WTC11 (cell line): ENCODE results near the gene HJV. TPM values are rescaled to one million over a fixed set of nuclear protein-coding genes. Genes with fewer than 3 reads are reported as not detected.

Experiments
- ATAC-seq: fragments of 200-7000 bp; cut with Tn5 transposase; 2 replicates; pipeline ENCODE4 v1.10.0; 2021; ENCODE audit warnings: mild to moderate bottlenecking, moderate library complexity
- CTCF ChIA-PET: fragments of 300-600 bp; sonication (Branson Sonifier 250); formaldehyde crosslinking; loops from one replicate; lab custom pipeline; 2021; ENCODE audit warnings: antibody characterized with exemption; lab: Charles Lee
- POLR2A ChIA-PET: fragments of 350-600 bp; sonication (Branson Sonifier 250); formaldehyde crosslinking; loops from one replicate; lab custom pipeline; 2021; ENCODE audit warnings: antibody characterized with exemption; lab: Charles Lee
- DNase-seq: peaks from one replicate; pipeline ENCODE4 v3.0.0; 2021; ENCODE audit warnings: low spot score
- H3K27ac Mint-ChIP-seq: 2 replicates; pipeline ENCODE4 v1.8.0; 2021; ENCODE audit warnings: mixed read lengths
- H3K27me3 Mint-ChIP-seq: 2 replicates; pipeline ENCODE4 v1.8.0; 2021; ENCODE audit warnings: low read depth, mild to moderate bottlenecking, moderate library complexity, mixed read lengths
- H3K36me3 Mint-ChIP-seq: 2 replicates; pipeline ENCODE4 v1.8.0; 2021; ENCODE audit warnings: mixed read lengths
- H3K4me1 Mint-ChIP-seq: 2 replicates; pipeline ENCODE4 v1.8.0; 2022; ENCODE audit warnings: mixed read lengths
- H3K4me3 Mint-ChIP-seq: 2 replicates; pipeline ENCODE4 v1.8.0; 2021; ENCODE audit warnings: mild to moderate bottlenecking, moderate library complexity, mixed read lengths
- H3K9me3 Mint-ChIP-seq: 2 replicates; pipeline ENCODE4 v1.8.0; 2021; ENCODE audit warnings: mixed read lengths
- ELF4 ChIP-seq: sonication (generic); formaldehyde crosslinking; IDR thresholded peaks from 2 replicates; pipeline ENCODE4 v1.8.1; 2022; ENCODE audit warnings: low read depth, mild to moderate bottlenecking, moderate library complexity, missing genetic modification reagents
- FOXP1 ChIP-seq: sonication (generic); formaldehyde crosslinking; IDR thresholded peaks from 2 replicates; pipeline ENCODE4 v1.8.0; 2022; ENCODE audit warnings: missing genetic modification reagents, mild to moderate bottlenecking, moderate library complexity, borderline replicate concordance
- JUN ChIP-seq: sonication (generic); formaldehyde crosslinking; IDR thresholded peaks from 2 replicates; pipeline ENCODE4 v1.8.0; 2023; ENCODE audit warnings: mild to moderate bottlenecking, missing genetic modification reagents
- KAT7 ChIP-seq: sonication (generic); formaldehyde crosslinking; IDR thresholded peaks from 2 replicates; pipeline ENCODE4 v1.8.1; 2023; ENCODE audit warnings: missing genetic modification reagents, mild to moderate bottlenecking, borderline replicate concordance
- NFATC4 ChIP-seq: fragments of 250-450 bp; sonication (Bioruptor Pico); IDR thresholded peaks from 2 replicates; pipeline ENCODE4 v1.9.0; 2021; ENCODE audit warnings: mild to moderate bottlenecking
- TCF7 ChIP-seq: sonication (generic); formaldehyde crosslinking; IDR thresholded peaks from 2 replicates; pipeline ENCODE4 v1.8.0; 2022; ENCODE audit warnings: mild to moderate bottlenecking, low read depth, missing genetic modification reagents, moderate library complexity
- ZNF121 ChIP-seq: sonication (generic); formaldehyde crosslinking; IDR thresholded peaks from 2 replicates; pipeline ENCODE4 v1.8.0; 2023; ENCODE audit warnings: missing genetic modification reagents
- ZNF317 ChIP-seq: sonication (generic); formaldehyde crosslinking; IDR thresholded peaks from 2 replicates; pipeline ENCODE4 v1.8.1; 2023; ENCODE audit warnings: low read depth, mild to moderate bottlenecking, moderate library complexity, missing genetic modification reagents, borderline replicate concordance
- total RNA-seq: library from RNA; stranded (reverse); gene quantifications from 3 replicates; pipeline ENCODE4 v1.2.3, GENCODE V29; 2021
- TF ChIP-seq, protein P1 (sequence below): fragments of 250-450 bp; sonication (Bioruptor Pico); IDR thresholded peaks from 2 replicates; pipeline ENCODE4 v1.9.0; 2021; ENCODE audit warnings: moderate library complexity, mild to moderate bottlenecking, inconsistent platforms, borderline replicate concordance
- TF ChIP-seq, protein P2 (sequence below): sonication (generic); formaldehyde crosslinking; IDR thresholded peaks from 2 replicates; pipeline ENCODE4 v1.8.1; 2023; ENCODE audit warnings: mild to moderate bottlenecking, missing genetic modification reagents, moderate library complexity
- TF ChIP-seq, protein P3 (sequence below): sonication (generic); formaldehyde crosslinking; IDR thresholded peaks from 2 replicates; pipeline ENCODE4 v1.8.0; 2022; ENCODE audit warnings: mild to moderate bottlenecking, missing genetic modification reagents
- TF ChIP-seq, protein P4 (sequence below): fragments of 250-450 bp; sonication (Bioruptor Pico); IDR thresholded peaks from 2 replicates; pipeline ENCODE4 v1.8.0; 2021; ENCODE audit warnings: mild to moderate bottlenecking
- TF ChIP-seq, protein P5 (sequence below): fragments of 250-450 bp; sonication (Bioruptor Pico); IDR thresholded peaks from 2 replicates; pipeline ENCODE4 v2.1.2; 2022; ENCODE audit warnings: mild to moderate bottlenecking, moderate library complexity
- TF ChIP-seq, protein P6 (sequence below): fragments of 250-450 bp; sonication (Bioruptor Pico); conservative IDR thresholded peaks from 2 replicates; pipeline ENCODE4 v1.9.0; 2021; ENCODE audit warnings: mild to moderate bottlenecking
- TF ChIP-seq, protein P7 (sequence below): sonication (generic); formaldehyde crosslinking; IDR thresholded peaks from 2 replicates; pipeline ENCODE4 v1.8.1; 2023; ENCODE audit warnings: mild to moderate bottlenecking, missing genetic modification reagents, borderline replicate concordance

The HJV gene
- total RNA-seq, 1 experiment from 2014 or later: 0.31 TPM

DNA sequence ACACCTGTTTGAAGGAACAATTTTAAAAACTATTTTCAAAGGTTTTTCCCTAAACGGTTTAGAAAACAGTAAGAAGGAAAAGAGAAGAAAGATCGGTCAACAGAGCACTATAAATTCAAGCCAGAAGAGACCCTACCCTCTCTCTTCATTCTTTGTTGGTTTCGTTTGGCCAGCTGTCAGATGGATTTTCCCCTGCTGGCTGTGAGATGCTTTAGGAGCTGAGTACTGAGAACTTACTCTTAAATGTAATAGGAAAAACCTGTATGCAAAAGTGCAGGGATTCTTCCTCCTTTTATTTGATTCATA is 23.9 kb downstream of the HJV start:
- ATAC-seq (no peak), DNase-seq (no peak)
- TF ChIP-seq JUN (no peak), NFATC4 (CRISPR knock-in tag) (no peak), ZNF317 (CRISPR knock-in tag) (no peak), ELF4 (CRISPR knock-in tag) (no peak), FOXP1 (no peak), ZNF121 (no peak), KAT7 (CRISPR knock-in tag) (no peak), TCF7 (CRISPR knock-in tag) (no peak)
- TF ChIP-seq, protein P1, sequence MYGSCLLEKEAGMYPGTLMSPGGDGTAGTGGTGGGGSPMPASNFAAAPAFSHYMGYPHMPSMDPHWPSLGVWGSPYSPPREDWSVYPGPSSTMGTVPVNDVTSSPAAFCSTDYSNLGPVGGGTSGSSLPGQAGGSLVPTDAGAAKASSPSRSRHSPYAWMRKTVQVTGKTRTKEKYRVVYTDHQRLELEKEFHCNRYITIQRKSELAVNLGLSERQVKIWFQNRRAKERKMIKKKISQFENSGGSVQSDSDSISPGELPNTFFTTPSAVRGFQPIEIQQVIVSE: no peak
- TF ChIP-seq, protein P2, sequence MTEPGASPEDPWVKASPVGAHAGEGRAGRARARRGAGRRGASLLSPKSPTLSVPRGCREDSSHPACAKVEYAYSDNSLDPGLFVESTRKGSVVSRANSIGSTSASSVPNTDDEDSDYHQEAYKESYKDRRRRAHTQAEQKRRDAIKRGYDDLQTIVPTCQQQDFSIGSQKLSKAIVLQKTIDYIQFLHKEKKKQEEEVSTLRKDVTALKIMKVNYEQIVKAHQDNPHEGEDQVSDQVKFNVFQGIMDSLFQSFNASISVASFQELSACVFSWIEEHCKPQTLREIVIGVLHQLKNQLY (CRISPR knock-in tag): no peak
- TF ChIP-seq, protein P3, sequence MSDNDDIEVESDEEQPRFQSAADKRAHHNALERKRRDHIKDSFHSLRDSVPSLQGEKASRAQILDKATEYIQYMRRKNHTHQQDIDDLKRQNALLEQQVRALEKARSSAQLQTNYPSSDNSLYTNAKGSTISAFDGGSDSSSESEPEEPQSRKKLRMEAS (CRISPR knock-in tag): no peak
- TF ChIP-seq, protein P4, sequence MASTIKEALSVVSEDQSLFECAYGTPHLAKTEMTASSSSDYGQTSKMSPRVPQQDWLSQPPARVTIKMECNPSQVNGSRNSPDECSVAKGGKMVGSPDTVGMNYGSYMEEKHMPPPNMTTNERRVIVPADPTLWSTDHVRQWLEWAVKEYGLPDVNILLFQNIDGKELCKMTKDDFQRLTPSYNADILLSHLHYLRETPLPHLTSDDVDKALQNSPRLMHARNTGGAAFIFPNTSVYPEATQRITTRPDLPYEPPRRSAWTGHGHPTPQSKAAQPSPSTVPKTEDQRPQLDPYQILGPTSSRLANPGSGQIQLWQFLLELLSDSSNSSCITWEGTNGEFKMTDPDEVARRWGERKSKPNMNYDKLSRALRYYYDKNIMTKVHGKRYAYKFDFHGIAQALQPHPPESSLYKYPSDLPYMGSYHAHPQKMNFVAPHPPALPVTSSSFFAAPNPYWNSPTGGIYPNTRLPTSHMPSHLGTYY: no peak
- TF ChIP-seq, protein P5, sequence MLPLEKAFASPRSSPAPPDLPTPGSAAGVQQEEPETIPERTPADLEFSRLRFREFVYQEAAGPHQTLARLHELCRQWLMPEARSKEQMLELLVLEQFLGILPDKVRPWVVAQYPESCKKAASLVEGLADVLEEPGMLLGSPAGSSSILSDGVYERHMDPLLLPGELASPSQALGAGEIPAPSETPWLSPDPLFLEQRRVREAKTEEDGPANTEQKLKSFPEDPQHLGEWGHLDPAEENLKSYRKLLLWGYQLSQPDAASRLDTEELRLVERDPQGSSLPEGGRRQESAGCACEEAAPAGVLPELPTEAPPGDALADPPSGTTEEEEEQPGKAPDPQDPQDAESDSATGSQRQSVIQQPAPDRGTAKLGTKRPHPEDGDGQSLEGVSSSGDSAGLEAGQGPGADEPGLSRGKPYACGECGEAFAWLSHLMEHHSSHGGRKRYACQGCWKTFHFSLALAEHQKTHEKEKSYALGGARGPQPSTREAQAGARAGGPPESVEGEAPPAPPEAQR: no peak
- TF ChIP-seq, protein P6, sequence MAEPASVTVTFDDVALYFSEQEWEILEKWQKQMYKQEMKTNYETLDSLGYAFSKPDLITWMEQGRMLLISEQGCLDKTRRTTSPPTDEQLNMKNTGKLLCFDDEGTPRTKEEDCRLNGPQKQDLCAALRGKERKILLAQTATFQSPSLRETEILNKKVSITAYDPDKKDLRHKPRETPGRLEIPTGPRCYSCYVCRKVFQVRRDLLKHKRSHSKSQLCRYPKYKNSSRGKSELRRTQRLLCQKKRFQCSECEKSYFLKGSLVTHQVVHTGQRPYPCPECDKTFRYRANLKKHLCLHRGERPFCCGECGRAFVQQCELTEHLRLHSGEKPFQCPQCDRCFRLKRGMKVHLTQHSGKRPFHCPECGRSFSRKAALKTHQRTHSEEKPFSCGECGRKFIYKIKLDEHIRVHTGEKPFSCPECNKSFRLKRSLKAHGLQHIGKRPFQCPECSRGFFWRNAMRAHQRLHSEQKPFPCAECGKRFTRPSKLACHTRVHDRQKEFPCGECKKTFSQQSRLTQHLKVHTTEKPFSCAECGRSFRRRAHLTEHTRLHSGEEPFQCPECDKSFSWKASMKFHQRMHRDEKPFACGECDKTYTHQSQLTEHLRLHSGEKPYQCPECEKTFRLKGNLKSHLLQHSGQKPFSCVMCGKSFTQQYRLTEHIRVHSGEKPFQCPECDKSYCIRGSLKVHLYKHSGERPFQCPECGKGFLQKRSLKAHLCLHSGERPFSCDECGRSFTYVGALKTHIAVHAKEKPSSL (CRISPR knock-in tag): no peak
- CTCF ChIA-PET: interaction anchor here (0.5 to 3.4 kb wide), 5 partner anchors 9 to 106 kb away, joined by 3 to 14 read pairs (median 5); no protein-coding TSS in a partner anchor
- POLR2A ChIA-PET: no interaction called here
- peaks cover 38% of the 10 kb centered on the region for H3K36me3 Mint-ChIP-seq
- H3K4me3 Mint-ChIP-seq: peak overlapping the region; percentile 98
- no peaks in the 10 kb centered on the region for H3K27me3 Mint-ChIP-seq
- peak overlapping the region; percentile 97 for H3K27ac Mint-ChIP-seq
- H3K9me3 Mint-ChIP-seq: no peaks in the 10 kb centered on the region
- H3K4me1 Mint-ChIP-seq: peaks cover 54% of the 10 kb centered on the region

DNA sequence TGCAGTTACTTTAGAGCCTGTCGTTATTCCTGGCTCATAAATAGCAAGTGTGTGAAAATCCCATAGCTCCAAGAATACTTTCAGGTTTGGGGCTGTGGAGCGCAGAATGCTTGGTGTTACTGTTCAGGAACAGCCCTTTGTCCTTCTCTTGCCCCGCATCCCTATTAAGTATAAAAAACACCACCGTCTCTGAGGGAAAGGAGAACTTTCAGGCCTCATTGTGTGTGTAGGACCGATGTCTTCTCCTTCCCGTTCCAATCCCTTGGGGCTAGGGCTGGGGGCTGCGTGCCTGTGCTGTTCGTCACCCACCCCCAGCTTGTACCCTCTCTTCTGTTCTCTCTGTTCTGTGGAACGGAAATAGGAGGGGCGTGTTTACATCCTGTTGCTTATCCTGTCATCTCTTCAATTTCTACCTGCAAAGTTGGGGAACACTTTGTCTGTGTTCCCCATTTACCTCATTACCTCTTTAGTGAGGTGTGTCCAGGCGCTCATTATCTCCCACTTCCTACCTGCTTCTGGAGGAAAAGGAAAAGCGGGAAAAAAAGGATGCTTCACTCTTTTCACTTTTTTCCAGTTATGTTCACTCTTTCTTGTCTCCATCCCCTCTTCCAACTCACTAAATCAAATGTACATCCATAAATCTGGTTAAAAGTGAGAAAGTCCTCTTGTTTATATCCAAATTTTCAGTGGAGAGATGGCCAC is 24.4 kb downstream of the HJV start:
- ChIA-PET POLR2A (interaction anchor here (0.8 to 1.0 kb wide), 2 partner anchors 17 to 70 kb away, joined by 4 read pairs; partner anchors contain the start of gene RBM8A), CTCF (interaction anchor here (0.8 to 3.4 kb wide), 5 partner anchors 10 to 105 kb away, joined by 4 to 14 read pairs (median 7); no protein-coding TSS in a partner anchor)
- peaks cover 59% of the 10 kb centered on the region for H3K4me1 Mint-ChIP-seq
- peak; percentile 12 for ATAC-seq
- H3K9me3 Mint-ChIP-seq: no peaks in the 10 kb centered on the region
- H3K4me3 Mint-ChIP-seq: peak overlapping the region; percentile 98
- no peak for DNase-seq
- TF ChIP-seq, protein P7, sequence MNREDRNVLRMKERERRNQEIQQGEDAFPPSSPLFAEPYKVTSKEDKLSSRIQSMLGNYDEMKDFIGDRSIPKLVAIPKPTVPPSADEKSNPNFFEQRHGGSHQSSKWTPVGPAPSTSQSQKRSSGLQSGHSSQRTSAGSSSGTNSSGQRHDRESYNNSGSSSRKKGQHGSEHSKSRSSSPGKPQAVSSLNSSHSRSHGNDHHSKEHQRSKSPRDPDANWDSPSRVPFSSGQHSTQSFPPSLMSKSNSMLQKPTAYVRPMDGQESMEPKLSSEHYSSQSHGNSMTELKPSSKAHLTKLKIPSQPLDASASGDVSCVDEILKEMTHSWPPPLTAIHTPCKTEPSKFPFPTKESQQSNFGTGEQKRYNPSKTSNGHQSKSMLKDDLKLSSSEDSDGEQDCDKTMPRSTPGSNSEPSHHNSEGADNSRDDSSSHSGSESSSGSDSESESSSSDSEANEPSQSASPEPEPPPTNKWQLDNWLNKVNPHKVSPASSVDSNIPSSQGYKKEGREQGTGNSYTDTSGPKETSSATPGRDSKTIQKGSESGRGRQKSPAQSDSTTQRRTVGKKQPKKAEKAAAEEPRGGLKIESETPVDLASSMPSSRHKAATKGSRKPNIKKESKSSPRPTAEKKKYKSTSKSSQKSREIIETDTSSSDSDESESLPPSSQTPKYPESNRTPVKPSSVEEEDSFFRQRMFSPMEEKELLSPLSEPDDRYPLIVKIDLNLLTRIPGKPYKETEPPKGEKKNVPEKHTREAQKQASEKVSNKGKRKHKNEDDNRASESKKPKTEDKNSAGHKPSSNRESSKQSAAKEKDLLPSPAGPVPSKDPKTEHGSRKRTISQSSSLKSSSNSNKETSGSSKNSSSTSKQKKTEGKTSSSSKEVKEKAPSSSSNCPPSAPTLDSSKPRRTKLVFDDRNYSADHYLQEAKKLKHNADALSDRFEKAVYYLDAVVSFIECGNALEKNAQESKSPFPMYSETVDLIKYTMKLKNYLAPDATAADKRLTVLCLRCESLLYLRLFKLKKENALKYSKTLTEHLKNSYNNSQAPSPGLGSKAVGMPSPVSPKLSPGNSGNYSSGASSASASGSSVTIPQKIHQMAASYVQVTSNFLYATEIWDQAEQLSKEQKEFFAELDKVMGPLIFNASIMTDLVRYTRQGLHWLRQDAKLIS: no peak
- 0 out of 2 replicates have a peak, but pooled peaks have one; percentile 2 for TF ChIP-seq FOXP1
- no peaks in the 10 kb centered on the region for H3K27me3 Mint-ChIP-seq
- H3K27ac Mint-ChIP-seq: peak overlapping the region; percentile 97
- peaks cover 41% of the 10 kb centered on the region for H3K36me3 Mint-ChIP-seq
